Activated CD4-positive, alpha-beta T cell treated with anti-CD3 and anti-CD28 coated beads for 4 hours (primary cell): ENCODE results near the gene SLC37A3.
A peak's percentile ranks its signal among the peaks of the same experiment; 100 is the strongest.

ENCODE experiments used
- DNase-seq, 2 donors: peaks; one replicate each; pipeline ENCODE4 v3.0.0-alpha.2; 2020

SLC37A3 gene

DNA sequence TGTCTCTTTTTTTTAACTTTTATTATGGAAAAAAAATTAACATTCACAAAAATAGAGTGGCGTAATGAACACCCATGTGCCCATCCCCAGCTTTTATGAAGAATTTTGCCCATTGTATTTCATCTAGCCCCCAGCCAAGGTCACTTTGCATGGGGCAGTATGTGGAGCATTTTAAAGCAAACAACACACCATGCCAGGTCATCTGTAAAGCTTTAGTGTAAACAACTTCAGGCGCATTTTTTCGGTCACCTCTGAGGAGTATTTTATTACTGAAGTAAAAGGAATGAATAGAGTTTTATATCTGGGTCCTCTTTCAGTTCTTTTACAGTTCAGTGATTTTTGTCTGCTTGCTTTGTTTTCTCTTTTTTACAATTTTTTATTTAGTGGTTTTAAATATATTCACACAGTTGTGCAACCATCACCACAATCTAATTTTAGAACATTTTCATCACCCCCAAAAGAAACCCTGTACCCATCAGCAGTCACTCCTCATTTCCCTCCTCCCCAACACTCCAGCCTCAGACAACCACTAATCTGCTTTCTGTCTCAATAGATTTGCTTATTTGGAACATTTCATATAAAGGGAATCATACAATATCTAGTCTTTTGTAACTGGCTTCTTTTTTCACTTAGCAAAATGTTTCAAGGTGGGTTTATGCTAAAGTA lies 87.9 kb downstream of the SLC37A3 start:
- DNase-seq = no peak

DNA sequence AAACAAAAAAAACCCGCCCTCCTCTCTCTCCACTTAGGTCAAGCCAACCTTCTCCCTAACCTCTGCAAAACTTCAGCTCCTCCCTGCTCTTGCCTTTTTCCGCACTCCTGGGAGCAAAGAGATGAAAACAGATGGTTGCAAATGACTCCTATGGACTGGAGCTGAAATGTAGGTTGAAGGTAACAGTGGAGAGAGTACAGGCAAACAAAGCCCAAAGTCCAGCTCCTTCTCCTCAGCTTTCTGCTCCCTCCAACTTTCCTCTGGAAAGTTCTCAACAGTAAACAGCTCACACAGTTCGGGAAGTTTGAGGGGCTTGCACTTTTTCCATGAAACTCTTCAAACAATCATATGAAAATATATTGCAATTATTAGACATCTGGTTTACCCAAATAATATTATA lies 90.3 kb downstream of the SLC37A3 start:
- no peak for DNase-seq

DNA sequence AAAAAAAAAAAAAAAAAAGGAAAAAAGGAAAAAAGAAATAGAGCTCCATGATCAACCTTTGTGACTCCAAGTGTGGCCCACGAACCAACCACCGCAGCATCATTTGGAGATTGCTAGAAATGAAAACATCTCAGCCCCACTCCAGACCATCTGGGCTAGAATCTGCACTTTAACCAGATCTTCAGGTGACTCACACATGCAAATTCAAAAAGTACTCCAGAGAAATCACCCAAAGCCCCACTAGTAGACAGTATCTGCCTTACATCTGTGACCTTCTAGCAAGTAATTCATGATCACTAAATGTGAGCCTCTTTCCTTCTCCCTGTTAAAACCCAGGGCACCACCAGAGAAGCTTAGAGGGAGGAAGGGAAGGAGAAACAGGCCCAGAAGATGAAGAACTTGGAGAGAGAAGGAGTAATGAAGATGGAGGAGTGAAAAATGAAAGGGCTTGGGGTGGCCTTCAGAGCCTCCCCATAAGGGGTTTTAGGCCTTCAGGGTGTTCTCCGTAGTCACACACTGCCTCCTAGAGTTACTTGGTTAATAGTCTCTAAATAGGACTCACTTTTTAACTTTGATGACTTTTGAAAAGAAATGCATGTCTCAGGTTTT lies 94.0 kb downstream of the SLC37A3 start:
- peak; percentile 40 to 48 for DNase-seq

- DNase-seq = no peak
These were observed 97.8 kb downstream of the SLC37A3 start for GRCh38 chr7:140300243-140301136.

DNA sequence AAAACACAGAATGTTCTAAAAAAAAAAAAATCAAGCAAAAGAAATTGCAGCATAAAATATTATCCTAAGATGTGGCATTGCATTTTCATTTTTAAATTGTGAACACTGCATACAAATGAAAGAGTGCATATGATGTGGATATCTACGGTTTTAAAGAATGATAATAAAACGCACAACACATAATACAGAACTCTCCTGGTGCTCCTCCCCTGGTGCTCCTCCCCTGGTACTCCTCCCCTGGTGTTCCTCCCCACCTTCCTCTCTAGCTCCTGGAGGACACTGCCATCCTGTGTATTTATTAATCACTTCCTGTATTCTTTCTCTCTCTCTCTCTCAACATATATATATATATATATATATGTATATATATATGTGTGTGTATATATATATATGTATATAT lies 100.1 kb downstream of the SLC37A3 start:
- DNase-seq = no peak

DNA sequence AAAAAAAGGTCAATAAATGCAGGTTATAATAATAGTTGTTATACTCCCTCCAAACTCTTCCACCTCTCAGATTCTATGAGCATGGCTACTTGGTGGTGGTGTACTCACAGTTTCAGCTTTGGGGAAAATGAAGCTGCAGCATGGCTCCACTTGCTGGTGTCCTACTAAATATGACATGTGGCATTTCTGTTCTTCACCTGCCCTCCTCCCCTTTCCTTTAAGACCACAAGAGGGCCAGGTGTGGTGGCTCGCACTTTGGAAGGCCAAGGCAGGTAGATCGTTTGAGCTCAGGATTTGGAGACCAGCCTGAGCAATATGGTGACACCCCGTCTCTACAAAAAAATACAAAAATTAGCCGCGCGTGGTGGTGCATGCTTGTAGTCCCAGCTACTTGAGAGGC lies 101.1 kb downstream of the SLC37A3 start:
- no peak for DNase-seq

DNA sequence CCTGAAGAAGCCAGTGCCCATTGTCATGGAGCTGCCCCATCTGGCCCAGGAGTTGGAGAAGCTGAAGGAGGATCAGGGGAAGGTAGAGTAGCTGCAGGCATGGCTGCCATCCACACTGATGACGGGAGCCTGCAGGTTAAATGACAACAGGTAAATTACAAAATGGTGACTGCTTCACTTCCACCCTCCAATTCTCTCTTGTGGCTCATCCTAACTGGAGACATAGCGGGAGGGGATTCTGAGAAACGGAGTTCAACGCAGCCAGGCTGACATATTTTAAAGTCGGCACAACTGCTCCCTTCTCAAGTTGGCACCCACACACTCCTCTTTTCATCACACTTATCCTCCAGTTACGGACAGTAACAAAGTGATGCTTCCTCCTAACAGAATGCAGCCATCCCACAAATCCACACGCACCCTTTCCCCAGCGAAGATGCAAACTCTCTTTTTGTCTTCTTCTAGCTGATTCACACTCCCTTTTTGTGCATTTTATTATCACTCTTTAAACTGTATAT lies 103.0 kb downstream of the SLC37A3 start:
- no peak for DNase-seq

- DNase-seq = no peak
These were observed 103.9 kb downstream of the SLC37A3 start for GRCh38 chr7:140294454-140294853.

DNA sequence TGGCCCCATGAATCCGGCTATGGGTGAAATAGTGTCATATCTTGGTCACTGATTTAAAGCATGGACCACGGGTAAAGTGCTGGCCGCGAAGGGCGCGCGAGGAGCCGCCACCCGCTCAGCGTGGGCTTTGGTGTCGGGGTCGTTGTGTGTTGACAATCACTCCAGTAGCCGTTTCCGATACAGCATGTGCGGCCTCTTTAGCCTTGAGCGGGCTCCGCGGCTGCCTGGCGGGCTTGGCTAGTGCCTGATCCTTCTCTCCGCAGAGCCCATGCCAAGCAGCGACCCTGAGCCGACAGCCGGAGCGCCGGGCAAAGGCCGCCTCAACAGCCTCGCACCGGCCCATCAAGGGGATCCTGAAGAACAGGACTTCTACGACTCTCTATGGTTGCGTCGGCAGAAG lies 105.9 kb downstream of the SLC37A3 start:
- DNase-seq = no peak

DNA sequence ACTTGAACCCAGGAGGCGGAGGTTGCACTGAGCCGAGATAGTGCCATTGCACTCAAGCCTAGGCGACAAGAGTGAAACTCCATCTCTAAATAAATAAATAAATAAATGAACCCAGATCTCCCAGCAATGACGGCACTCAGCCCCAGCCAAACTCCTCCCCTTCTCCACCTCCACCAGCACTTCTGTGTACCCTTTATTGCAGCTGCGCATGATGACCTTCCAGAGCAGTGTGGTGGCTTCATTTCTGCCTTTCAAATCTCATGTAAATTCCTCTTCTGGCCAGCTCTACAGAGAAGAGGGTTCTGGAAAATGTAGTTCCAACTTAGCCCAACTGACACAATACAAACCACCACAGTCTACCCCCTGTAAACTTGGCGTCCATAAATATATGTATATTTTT lies 108.5 kb downstream of the SLC37A3 start:
- DNase-seq = no peak

DNA sequence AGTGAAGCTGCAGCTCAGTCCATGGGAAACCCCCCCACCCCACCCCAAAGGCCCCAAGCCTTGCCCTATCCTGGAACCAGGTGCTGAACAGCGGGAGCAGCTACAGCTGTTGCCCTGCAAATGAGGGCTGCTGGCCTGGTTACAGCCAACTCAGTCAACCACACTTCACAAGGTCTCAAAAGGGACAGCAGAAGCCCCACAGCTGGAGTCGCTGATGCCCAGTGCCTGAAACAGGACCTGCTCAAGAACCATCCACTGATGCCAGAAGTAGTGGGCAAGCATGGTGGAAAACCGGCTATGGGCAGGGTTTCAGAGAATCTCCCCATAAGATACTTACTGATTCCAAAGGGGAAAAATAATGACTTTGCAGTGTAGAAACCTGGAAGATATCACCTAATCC lies 110.3 kb downstream of the SLC37A3 start:
- DNase-seq = no peak

- DNase-seq = no peak
These were observed 112.4 kb downstream of the SLC37A3 start for GRCh38 chr7:140285938-140286337.

GRCh38 chr7:140284062-140284461 lies 114.3 kb downstream of the SLC37A3 start:
- no peak for DNase-seq
